Measurements from ENCODE around the gene KATNB1.
A peak's percentile ranks its signal among the peaks of the same experiment; 100 is the strongest.

KATNB1 gene

GRCh38 chr16:57732714-57733113 is 2.9 kb upstream of the KATNB1 start:
- Histone ChIP-seq H3K36me3 (ENCODE audit: insufficient read depth, low read length) (no peaks in the 10 kb centered on the region), H3K27me3 (ENCODE audit: insufficient read depth, low read length) (no peaks in the 10 kb centered on the region), H3K4me3 (ENCODE audit: low read length) (no peak overlapping the region), H2AFZ (ENCODE audit: low read depth, low read length) (no peak overlapping the region), H3K4me1 (ENCODE audit: insufficient read depth, low read length) (peaks cover 17% of the 10 kb centered on the region), H3K9me3 (ENCODE audit: low read length) (no peaks in the 10 kb centered on the region)

DNA sequence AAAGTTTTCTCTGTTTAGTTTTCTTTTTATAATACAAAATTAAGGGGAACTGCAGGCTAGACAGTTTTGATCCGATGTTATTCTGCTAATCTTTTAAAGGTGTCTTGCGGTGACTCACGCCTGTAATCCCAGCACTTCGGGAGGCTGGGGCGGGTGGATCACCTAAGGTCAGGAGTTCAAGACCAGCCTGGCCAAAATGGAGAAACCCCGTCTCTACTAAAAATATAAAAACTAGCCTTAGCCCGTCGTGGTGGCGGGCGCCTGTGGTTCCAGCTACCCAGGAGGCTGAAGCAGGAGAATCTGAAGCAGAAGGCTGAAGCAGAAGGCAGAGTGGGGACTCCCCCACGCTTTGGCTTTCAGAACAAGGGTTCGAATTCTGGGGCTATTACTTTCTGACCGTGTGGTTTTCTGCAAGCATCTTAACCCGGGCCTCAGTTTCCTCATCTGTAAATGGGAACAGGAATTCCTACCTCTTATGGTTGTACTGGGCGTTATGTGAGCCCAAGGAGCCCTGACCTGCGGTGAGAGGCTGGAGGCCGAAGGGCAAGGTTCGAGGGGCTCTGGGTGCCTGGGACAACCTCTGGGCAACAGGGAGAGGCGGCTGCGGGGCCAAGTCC is 1.2 kb upstream of the KATNB1 start:
- Histone ChIP-seq H3K4me3 (ENCODE audit: low read length) (peak overlapping the region; percentile 77), H2AFZ (ENCODE audit: low read depth, low read length) (peak overlapping the region; percentile 24), H3K27me3 (ENCODE audit: insufficient read depth, low read length) (no peaks in the 10 kb centered on the region), H3K4me1 (ENCODE audit: insufficient read depth, low read length) (peaks cover 17% of the 10 kb centered on the region), H3K9me3 (ENCODE audit: low read length) (no peaks in the 10 kb centered on the region), H3K36me3 (ENCODE audit: insufficient read depth, low read length) (peaks cover 3% of the 10 kb centered on the region)

DNA sequence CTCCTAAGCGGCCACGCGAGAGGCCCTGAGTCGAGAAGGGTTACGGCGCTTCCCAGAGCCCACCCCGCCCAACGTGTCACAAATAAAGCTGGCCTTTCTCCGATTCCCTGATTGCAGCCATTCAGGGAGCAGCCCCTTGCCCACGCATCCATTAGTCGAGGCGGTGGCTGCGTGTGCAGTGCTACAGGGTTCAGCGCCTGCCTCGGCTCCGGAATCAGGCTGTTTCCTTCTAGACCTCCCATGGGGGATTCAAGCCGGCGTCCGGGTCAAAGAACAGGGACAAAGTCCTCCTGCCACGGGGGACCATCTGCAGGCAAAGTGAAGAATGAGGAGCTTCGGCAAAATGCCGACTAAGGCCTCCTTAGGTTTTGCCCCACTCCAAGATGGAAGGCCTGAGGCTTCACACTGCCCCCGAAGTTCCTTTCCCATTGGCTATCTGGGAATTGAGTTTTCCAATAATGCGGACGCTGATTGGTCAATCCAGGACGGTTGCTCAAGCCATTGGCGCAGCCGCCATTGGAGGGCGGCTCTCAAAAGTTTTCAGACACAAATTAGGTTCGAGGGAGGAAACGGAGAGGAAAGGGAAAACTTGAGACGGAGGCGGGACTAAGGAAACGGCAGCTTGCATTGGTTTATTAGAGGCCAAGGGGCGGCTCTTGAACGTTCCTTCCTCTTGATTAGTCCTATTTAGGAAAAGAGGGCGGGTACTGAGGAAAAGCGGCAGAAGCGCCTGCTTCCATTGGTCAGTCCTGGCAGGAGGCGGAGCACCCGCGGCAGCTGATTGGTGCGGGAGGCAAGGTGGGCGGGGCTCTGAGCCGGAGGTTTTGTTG is 430 bp upstream of the KATNB1 start:
- H3K4me1 ChIP-seq (ENCODE audit: insufficient read depth, low read length) = peaks cover 17% of the 10 kb centered on the region
- peaks cover 3% of the 10 kb centered on the region for H3K36me3 ChIP-seq (ENCODE audit: insufficient read depth, low read length)
- H2AFZ ChIP-seq (ENCODE audit: low read depth, low read length) = peak overlapping the region; percentile 24
- no peaks in the 10 kb centered on the region for H3K27me3 ChIP-seq (ENCODE audit: insufficient read depth, low read length)
- peak overlapping the region; percentile 77 for H3K4me3 ChIP-seq (ENCODE audit: low read length)
- no peaks in the 10 kb centered on the region for H3K9me3 ChIP-seq (ENCODE audit: low read length)

DNA sequence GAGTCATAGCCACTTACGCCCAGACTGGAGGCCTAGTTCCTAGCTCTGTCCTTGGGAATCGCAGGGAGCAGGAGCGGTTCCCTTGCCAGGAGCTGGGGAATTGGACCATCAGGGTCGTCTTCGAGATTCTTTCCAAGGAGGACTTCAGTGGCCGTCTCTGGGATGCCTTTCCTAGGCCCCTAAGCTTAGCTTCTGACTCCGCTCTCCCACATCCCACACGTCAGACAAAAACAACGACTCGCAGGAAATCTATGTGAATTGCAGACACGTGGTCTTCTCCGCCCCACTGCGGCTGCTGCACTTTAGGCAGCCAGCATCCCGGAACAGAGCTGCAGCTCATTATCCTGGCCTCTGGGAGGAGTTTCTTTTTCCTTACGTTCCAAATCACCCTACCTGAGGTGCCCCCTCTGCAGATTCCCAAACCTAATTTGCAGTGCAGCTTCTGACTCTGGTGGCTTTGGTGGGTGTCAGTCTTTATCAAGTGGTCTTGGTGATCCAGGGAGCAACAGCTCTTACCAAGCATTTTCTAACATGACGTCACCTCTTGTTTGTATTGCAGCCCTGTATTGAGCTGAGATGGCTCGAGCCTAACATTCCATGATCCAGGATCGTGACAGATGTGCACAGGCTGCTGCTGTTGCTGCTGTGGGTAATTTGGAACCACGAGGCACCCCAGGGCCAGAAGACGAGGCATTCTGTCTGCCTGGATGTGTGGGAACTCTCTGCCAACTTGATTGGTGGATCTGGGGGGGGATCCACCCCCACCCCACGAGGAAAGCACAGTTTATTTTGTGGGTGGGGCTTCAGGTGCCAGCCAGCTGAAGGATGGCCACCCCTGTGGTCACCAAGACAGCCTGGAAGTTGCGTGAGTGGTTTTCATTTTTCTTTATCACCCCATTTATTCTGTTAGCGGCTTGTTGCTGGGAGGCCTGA is 1.1 kb downstream of the KATNB1 start:
- no peaks in the 10 kb centered on the region for H3K27me3 ChIP-seq (ENCODE audit: insufficient read depth, low read length)
- peaks cover 7% of the 10 kb centered on the region for H3K36me3 ChIP-seq (ENCODE audit: insufficient read depth, low read length)
- peaks cover 17% of the 10 kb centered on the region for H3K4me1 ChIP-seq (ENCODE audit: insufficient read depth, low read length)
- H3K9me3 ChIP-seq (ENCODE audit: low read length) = no peaks in the 10 kb centered on the region
- H3K4me3 ChIP-seq (ENCODE audit: low read length) = peak overlapping the region; percentile 77
- peak overlapping the region; percentile 24 for H2AFZ ChIP-seq (ENCODE audit: low read depth, low read length)

DNA sequence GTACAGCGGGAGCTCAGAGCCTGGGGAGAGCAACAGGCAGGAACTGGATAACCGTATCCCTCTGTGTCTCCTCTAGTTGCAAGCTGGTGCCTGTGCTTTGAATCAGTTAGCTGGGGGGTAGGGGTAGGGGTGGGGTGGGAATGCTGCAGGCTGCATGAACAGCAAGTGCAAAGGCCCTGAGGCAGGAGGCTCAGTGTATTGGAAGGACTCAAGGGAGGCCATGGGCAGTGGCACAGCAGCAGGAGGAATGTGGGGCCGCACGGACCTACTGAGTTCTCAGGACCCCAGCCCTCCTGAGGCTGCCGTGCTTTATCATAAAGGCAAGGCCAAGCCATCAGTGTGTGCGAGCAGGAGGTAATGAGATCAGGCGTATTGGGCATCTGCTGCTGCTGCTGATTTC is 3.3 kb downstream of the KATNB1 start:
- no peak overlapping the region for H2AFZ ChIP-seq (ENCODE audit: low read depth, low read length)
- peaks cover 12% of the 10 kb centered on the region for H3K36me3 ChIP-seq (ENCODE audit: insufficient read depth, low read length)
- no peaks in the 10 kb centered on the region for H3K27me3 ChIP-seq (ENCODE audit: insufficient read depth, low read length)
- H3K9me3 ChIP-seq (ENCODE audit: low read length) = no peaks in the 10 kb centered on the region
- H3K4me1 ChIP-seq (ENCODE audit: insufficient read depth, low read length) = peaks cover 17% of the 10 kb centered on the region
- H3K4me3 ChIP-seq (ENCODE audit: low read length) = no peak overlapping the region

GRCh38 chr16:57739756-57740422 is 4.3 kb downstream of the KATNB1 start:
- no peaks in the 10 kb centered on the region for H3K27me3 ChIP-seq (ENCODE audit: insufficient read depth, low read length)
- H3K36me3 ChIP-seq (ENCODE audit: insufficient read depth, low read length) = peaks cover 20% of the 10 kb centered on the region

DNA sequence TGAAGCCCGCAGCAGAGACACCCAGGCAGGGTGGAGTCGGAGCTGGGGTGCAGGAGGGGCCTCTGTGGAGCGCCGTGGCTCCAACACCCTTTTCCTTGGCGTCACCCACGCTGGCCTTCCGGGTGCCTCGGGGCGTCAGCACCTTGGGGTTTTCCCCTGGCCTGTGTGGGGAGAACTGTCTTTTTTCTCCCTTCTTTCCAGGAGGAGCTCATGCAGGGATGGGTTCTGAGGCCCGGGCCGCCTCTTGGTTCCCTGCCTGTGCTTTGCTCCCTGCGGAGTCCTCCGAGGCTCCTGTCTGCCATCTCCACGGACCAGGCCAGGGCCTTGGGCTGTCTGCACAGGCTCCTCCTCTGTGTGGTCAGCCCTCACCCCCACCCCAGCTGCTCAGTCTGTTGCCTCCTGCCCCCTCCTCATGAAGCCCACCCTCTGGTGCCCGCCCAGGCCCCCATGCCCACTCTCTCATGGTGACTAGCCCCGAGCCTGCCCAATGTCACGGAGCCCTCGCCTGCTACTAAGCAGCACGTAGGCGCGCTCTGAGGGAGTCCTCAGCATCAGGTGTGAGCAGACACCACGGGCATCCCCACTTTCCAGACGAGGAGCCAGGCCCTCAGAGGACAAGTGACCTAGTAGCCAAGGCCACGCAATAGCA is 5.0 kb downstream of the KATNB1 start:
- H3K9me3 ChIP-seq (ENCODE audit: low read length) = no peaks in the 10 kb centered on the region
- no peak overlapping the region for H2AFZ ChIP-seq (ENCODE audit: low read depth, low read length)
- peaks cover 20% of the 10 kb centered on the region for H3K36me3 ChIP-seq (ENCODE audit: insufficient read depth, low read length)
- H3K4me3 ChIP-seq (ENCODE audit: low read length) = no peak overlapping the region
- no peaks in the 10 kb centered on the region for H3K27me3 ChIP-seq (ENCODE audit: insufficient read depth, low read length)
- H3K4me1 ChIP-seq (ENCODE audit: insufficient read depth, low read length) = peaks cover 14% of the 10 kb centered on the region

More at GRCh38 chr16:57739756-57740422, 4.3 kb downstream of the KATNB1 start:
- H3K9me3 ChIP-seq (ENCODE audit: low read length) = no peaks in the 10 kb centered on the region
- peaks cover 14% of the 10 kb centered on the region for H3K4me1 ChIP-seq (ENCODE audit: insufficient read depth, low read length)
- no peak overlapping the region for H3K4me3 ChIP-seq (ENCODE audit: low read length)
- no peak overlapping the region for H2AFZ ChIP-seq (ENCODE audit: low read depth, low read length)

DNA sequence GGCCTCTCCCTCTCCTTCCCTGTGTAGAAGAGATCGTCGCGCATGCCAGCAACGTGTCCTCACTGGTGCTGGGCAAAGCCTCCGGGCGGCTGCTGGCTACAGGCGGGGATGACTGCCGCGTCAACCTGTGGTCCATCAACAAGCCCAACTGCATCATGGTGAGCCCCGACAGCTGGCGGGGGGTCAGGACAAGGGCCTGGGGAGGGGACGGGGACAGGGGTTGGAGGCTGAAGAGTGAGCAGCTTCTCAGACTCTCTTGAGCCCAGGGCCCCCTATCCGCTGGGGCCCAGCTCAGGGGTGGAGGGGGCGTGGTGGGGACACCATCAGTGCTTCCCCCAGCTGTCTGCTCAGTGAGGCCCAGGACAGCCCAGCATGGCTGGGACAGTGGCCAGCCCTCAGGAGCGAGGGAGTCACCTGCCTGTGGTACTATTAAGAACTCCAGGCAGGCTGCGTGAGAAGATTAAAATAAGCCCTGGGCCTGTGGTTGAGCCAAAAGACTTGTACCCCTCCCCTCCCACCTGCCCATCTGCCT is 6.2 kb downstream of the KATNB1 start:
- H3K27me3 ChIP-seq (ENCODE audit: insufficient read depth, low read length) = no peaks in the 10 kb centered on the region
- no peak overlapping the region for H3K4me3 ChIP-seq (ENCODE audit: low read length)
- peaks cover 20% of the 10 kb centered on the region for H3K36me3 ChIP-seq (ENCODE audit: insufficient read depth, low read length)
- no peaks in the 10 kb centered on the region for H3K9me3 ChIP-seq (ENCODE audit: low read length)
- peaks cover 9% of the 10 kb centered on the region for H3K4me1 ChIP-seq (ENCODE audit: insufficient read depth, low read length)
- H2AFZ ChIP-seq (ENCODE audit: low read depth, low read length) = no peak overlapping the region

- H2AFZ ChIP-seq (ENCODE audit: low read depth, low read length) = no peak overlapping the region
- peaks cover under 1% of the 10 kb centered on the region for H3K4me1 ChIP-seq (ENCODE audit: insufficient read depth, low read length)
- H3K36me3 ChIP-seq (ENCODE audit: insufficient read depth, low read length) = peaks cover 23% of the 10 kb centered on the region
- H3K27me3 ChIP-seq (ENCODE audit: insufficient read depth, low read length) = no peaks in the 10 kb centered on the region
- H3K4me3 ChIP-seq (ENCODE audit: low read length) = no peak overlapping the region
- H3K9me3 ChIP-seq (ENCODE audit: low read length) = no peaks in the 10 kb centered on the region
Measured at GRCh38 chr16:57742543-57742942, 7.0 kb downstream of the KATNB1 start.

- Histone ChIP-seq H2AFZ (ENCODE audit: low read depth, low read length) (no peak overlapping the region), H3K36me3 (ENCODE audit: insufficient read depth, low read length) (peaks cover 24% of the 10 kb centered on the region)
Measured at GRCh38 chr16:57743458-57743857, 7.9 kb downstream of the KATNB1 start.

DNA sequence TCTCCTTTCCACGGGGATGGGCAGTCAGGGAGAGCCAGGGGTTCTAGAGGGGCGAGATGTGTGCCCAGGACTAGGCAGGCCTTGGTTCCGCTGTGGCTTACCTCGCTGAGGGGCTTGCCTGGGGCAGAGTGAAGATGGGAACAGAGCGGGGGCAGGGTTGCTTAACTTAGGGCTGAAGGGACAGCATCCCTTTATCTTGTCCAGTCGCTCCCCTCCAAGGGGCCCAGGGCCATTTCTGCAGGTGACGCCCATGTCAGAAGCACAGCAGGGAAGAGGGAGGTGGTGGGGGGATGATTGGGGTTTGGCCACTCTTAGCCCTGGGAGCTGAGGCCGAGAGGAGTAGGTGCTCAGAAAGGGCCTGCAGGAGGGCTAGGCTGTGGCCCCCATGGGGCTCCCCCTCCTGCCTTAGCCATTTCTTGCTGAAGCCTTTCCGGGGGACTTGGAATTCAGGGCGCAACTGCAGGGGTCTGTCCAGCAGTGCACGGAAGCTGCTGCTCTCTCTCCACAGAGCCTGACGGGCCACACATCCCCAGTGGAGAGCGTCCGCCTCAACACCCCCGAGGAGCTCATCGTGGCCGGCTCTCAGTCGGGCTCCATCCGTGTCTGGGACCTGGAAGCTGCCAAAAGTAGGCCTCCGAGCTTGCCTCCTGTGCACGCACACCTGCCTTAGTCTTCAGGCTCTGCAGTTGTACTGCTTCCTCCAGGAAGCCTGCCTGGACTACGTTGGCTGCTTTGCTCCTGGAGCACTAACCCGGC is 8.5 kb downstream of the KATNB1 start:
- Histone ChIP-seq H3K4me3 (ENCODE audit: low read length) (no peak overlapping the region), H3K27me3 (ENCODE audit: insufficient read depth, low read length) (no peaks in the 10 kb centered on the region), H3K9me3 (ENCODE audit: low read length) (no peaks in the 10 kb centered on the region), H2AFZ (ENCODE audit: low read depth, low read length) (no peak overlapping the region), H3K4me1 (ENCODE audit: insufficient read depth, low read length) (no peaks in the 10 kb centered on the region), H3K36me3 (ENCODE audit: insufficient read depth, low read length) (peaks cover 25% of the 10 kb centered on the region)

More at GRCh38 chr16:57743458-57743857, 7.9 kb downstream of the KATNB1 start:
- H3K4me1 ChIP-seq (ENCODE audit: insufficient read depth, low read length) = no peaks in the 10 kb centered on the region
- no peaks in the 10 kb centered on the region for H3K27me3 ChIP-seq (ENCODE audit: insufficient read depth, low read length)
- H3K4me3 ChIP-seq (ENCODE audit: low read length) = no peak overlapping the region
- no peaks in the 10 kb centered on the region for H3K9me3 ChIP-seq (ENCODE audit: low read length)

DNA sequence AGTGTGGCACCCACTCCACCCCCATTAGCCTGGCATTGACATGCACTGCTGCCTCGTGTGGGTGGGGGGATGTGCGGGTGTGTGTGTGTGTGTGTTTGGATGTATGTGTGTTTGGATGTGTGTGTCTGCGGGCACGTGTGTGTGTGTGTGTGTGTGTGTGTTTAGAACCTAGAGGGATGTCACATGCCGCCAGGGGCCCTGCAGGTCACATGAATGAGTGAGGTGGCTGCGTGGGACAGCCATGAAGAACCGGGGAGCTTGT is 9.0 kb downstream of the KATNB1 start:
- no peak overlapping the region for H3K4me3 ChIP-seq (ENCODE audit: low read length)
- no peaks in the 10 kb centered on the region for H3K9me3 ChIP-seq (ENCODE audit: low read length)
- no peaks in the 10 kb centered on the region for H3K4me1 ChIP-seq (ENCODE audit: insufficient read depth, low read length)
- peaks cover 23% of the 10 kb centered on the region for H3K36me3 ChIP-seq (ENCODE audit: insufficient read depth, low read length)
- H3K27me3 ChIP-seq (ENCODE audit: insufficient read depth, low read length) = no peaks in the 10 kb centered on the region
- H2AFZ ChIP-seq (ENCODE audit: low read depth, low read length) = no peak overlapping the region
